Muscle layer of colon (tissue), 2 donors: ENCODE measurements around the gene FCER2.
A peak's percentile ranks its signal among the peaks of the same experiment; 100 is the strongest.

Experiments used
- H3K27ac ChIP-seq: one replicate; pipeline ENCODE4 v1.7.0; 2013; ENCODE audit warnings: low read depth, mild to moderate bottlenecking, low read length, moderate library complexity
- H3K27me3 ChIP-seq, 2 donors: one replicate each; pipeline ENCODE4 v1.7.0; 2013; ENCODE audit warnings: low read length in 2 of 2, mild to moderate bottlenecking in 2 of 2; ENCODE audit not compliant: insufficient read depth in 2 of 2, control insufficient read depth in 1 of 2
- H3K36me3 ChIP-seq: one replicate; pipeline ENCODE4 v1.7.0; 2013; ENCODE audit warnings: mild to moderate bottlenecking, low read length; ENCODE audit not compliant: insufficient read depth
- H3K4me1 ChIP-seq: one replicate; pipeline ENCODE4 v1.7.0; 2013; ENCODE audit warnings: mild to moderate bottlenecking, low read length; ENCODE audit not compliant: insufficient read depth
- H3K4me3 ChIP-seq, 2 donors: one replicate each; pipeline ENCODE4 v1.7.0; 2013; ENCODE audit warnings: low read length in 2 of 2, low read depth in 1 of 2, mild to moderate bottlenecking in 1 of 2, moderate library complexity in 1 of 2
- H3K9ac ChIP-seq: one replicate; pipeline ENCODE4 v1.7.0; 2013; ENCODE audit warnings: low read length
- H3K9me3 ChIP-seq: one replicate; pipeline ENCODE4 v1.7.0; 2013; ENCODE audit warnings: mild to moderate bottlenecking, low read length
- donor health status: abdominal sarcoma.
- donor health status: Adenocarcinoma of cecum.

FCER2 gene

DNA sequence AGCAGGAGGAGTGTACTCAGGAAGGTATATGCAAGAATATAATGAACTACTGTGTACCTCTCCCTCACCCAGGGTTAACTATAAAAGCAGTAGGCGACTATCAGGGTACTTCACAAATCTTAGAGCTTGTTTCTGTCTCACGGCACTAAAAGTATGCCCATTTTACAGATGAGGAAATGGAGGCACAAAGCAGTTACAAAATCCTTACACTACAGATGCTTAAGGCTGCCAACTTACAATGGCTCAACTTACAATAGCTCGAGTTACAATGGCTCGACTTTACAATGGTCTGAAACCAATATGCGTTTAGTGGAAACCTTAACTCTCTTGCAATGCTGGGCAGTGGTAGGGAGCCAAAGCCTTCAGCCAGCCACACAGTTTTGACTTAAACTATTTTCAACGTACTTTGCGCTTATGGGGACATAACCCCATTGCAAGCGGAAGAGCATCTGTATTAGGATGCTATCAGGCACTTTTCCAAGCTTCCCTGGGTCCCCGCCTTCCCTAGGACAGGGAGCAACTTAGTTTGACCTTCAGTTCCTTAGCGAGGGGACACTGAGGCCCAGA, 4.1 kb downstream of the FCER2 start:
- Histone ChIP-seq H3K9ac (no peak overlapping the region), H3K27ac (no peak overlapping the region), H3K27me3 (peaks cover 0 to 32% of the 10 kb centered on the region in 2 donors), H3K4me3 (no peak overlapping the region), H3K36me3 (no peaks in the 10 kb centered on the region), H3K9me3 (no peaks in the 10 kb centered on the region), H3K4me1 (no peaks in the 10 kb centered on the region)

DNA sequence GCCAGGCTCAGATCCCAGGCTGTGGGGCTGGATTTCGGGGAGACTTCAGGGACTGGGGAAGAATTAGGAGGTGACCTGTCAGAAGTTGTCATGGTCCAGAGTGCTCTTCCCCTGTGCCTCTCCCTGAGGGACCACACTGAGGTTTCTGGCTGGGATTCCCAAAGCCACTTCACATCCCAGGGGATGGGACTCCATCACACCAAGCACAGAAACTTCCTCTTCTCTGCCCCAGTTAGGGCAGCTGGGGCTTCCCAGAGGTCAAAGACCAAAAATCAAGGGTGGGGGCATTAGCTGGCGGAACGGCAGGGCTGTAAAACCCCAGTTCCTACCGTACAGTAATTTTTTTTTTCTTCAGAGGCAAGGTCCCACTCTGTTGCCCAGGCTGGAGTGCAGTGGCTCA, 7.4 kb downstream of the FCER2 start:
- Histone ChIP-seq H3K9me3 (no peaks in the 10 kb centered on the region), H3K4me1 (no peaks in the 10 kb centered on the region), H3K27ac (no peak overlapping the region), H3K27me3 (peaks cover 0 to 25% of the 10 kb centered on the region in 2 donors), H3K4me3 (no peak overlapping the region), H3K36me3 (no peaks in the 10 kb centered on the region), H3K9ac (no peak overlapping the region)

DNA sequence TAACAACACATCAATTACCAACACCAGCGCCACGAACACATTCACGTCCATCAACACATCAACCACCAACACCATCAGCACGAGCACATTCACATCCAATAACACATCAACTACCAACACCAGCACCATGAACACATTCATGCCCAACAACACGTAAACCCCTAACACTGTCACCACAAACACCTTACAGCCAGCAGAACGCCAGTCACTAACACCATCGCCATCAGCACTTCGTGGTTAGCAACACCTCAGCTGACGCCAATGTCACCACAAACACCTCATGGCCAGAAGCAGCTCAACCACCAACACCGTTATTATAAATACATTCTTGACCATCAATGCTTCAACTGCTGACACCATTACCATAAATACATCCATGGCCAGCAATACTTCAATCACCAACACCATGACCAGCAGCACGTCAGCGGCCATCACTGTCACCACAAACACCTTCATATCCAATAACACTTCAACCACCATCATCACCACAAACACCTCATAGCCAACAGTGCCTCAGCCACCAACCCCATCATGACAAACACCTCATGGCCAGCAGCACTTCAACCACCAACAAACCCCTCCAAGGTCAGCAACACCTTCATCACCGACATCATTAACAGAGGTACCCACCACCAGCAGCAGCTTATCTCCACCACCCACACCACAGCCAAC, 9.4 kb downstream of the FCER2 start:
- Histone ChIP-seq H3K27me3 (peaks cover 0 to 15% of the 10 kb centered on the region in 2 donors), H3K4me1 (no peaks in the 10 kb centered on the region), H3K36me3 (no peaks in the 10 kb centered on the region), H3K9me3 (no peaks in the 10 kb centered on the region), H3K9ac (no peak overlapping the region), H3K4me3 (no peak overlapping the region), H3K27ac (no peak overlapping the region)

DNA sequence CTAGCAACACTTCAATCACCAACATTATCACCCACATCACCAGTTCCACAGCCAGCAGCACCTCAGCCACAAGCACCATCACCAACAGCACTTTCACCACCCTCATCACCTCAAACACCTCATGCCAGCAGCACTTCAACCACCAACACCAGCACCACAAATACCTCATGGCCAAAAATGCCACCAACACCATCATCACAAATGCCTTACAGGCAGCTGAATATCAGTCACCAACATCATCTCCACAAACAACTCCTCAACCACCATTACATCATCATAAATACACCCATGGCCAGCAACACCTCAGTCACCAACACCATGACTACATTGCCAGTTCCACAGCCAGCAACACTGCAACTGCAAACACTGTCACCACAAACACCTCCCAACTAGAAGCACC, 10.4 kb downstream of the FCER2 start:
- H3K9ac ChIP-seq = no peak overlapping the region
- no peaks in the 10 kb centered on the region for H3K4me1 ChIP-seq
- H3K4me3 ChIP-seq = no peak overlapping the region
- H3K36me3 ChIP-seq = no peaks in the 10 kb centered on the region
- H3K27ac ChIP-seq = no peak overlapping the region
- H3K9me3 ChIP-seq = no peaks in the 10 kb centered on the region
- peaks cover 0 to 15% of the 10 kb centered on the region in 2 donors for H3K27me3 ChIP-seq

DNA sequence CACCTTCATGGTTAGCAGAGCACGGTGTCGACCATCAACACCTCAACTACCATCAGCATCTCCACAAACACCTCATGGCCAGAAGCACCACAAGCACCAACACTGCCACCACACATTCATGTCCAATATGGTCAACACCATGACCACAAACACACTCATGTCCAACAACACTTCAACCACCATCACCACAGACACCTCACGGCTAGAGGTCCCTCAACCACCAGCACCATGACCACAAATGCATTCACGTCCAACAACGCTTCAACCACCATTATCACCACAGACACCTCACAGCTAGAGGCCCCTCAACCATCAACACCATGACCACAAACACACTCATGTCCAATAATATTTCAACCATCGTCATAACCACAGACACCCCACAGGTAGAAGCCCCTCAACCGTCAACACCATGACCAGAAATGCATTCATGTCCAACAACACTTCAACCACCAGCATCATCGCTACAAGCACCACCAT, 11.1 kb downstream of the FCER2 start:
- Histone ChIP-seq H3K4me3 (no peak overlapping the region), H3K9me3 (no peaks in the 10 kb centered on the region), H3K27ac (no peak overlapping the region), H3K9ac (no peak overlapping the region), H3K36me3 (no peaks in the 10 kb centered on the region), H3K27me3 (peaks cover 0 to 15% of the 10 kb centered on the region in 2 donors), H3K4me1 (no peaks in the 10 kb centered on the region)

DNA sequence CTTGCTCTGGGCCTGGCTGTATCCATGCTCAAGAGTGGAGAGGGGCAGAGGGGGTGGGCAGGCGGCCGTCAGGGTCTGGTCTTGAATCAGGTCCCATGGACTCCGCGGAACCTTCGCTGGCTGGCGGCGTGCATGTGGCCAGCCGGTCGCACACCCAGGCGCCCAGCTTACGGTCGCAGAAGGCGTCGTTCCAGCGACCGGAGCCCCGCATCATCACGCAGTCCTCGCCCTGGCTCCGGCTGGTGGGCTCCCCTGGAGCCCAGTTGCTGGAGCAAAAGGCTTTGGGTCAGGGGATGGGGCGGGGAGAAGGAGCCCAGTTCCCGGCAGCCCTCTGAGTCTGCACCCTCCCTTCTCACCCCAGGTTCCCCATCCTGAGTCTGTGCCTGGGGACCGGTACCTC, 12.8 kb downstream of the FCER2 start:
- H3K4me3 ChIP-seq = no peak overlapping the region
- H3K4me1 ChIP-seq = no peaks in the 10 kb centered on the region
- H3K36me3 ChIP-seq = no peaks in the 10 kb centered on the region
- H3K27me3 ChIP-seq = peaks cover 0 to 15% of the 10 kb centered on the region in 2 donors
- H3K9me3 ChIP-seq = no peaks in the 10 kb centered on the region
- H3K27ac ChIP-seq = no peak overlapping the region
- no peak overlapping the region for H3K9ac ChIP-seq

DNA sequence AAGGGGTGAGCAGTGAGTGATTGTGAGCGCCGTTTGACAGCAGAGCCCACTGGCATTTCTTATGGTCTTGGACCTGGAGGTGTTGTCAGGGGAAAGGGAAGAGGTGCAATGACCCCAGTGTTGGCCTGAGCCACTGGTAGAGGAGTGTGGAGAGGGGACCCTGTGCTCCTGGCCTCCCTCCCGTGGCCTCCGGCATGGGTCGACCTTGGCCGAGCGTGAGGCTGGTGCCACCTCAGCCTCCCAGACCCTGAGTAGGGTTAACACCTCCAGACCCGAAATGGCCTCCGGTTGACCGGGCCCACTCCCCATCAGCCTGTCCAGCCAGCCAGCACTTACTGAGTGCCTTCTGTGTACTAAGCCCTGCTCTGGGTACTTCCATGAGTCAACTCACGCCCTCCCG, 14.8 kb downstream of the FCER2 start:
- Histone ChIP-seq H3K27ac (no peak overlapping the region), H3K9me3 (no peaks in the 10 kb centered on the region), H3K4me1 (peaks cover under 1% of the 10 kb centered on the region), H3K4me3 (no peak overlapping the region), H3K27me3 (peaks cover 0 to 15% of the 10 kb centered on the region in 2 donors), H3K9ac (no peak overlapping the region), H3K36me3 (peaks cover 5% of the 10 kb centered on the region)

DNA sequence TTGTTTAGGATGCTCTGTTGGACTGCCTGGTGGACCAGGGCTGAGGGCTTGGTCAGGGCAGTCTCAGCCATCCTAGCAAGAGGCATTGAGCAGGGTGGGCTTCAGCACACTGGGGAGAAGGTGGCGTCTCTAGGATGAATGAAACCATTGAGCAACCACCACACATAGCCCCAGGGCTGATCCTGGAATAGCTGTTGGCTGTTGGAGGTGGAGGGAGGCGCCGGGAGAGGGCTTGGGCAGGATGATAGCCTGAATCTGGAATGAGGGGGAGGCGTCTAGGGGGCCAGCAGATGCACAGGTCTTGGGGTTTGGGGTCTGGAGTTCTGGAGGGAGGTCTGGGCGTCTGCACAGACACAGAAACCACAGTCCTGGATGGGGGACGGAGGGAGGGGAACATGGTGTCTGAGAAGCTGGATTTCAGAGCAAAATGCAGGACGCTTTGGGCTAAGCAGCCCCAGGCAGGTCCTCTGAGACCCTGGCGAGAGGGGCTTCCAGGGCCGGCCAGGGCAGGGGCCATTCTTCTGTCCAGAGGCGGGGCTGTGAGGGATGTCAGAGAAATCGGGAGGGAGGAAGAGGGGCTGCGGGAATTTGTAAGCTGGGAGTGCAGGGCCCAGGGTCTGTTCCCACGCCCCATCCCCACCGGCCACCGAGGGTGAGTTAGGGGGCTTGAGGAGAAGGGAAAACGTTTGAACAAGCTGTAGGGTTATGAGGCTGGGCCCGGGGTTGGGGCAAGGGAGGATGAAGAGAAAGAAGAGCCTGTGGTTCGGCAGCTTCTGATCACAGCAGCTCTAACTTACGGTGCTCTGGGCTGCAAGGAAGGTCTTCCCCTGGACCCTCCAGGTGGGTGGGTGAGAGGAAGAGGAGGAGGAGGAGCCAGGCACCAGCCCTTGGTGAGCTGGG, 16.1 kb downstream of the FCER2 start:
- peaks cover 5% of the 10 kb centered on the region for H3K36me3 ChIP-seq
- H3K4me3 ChIP-seq = no peak overlapping the region
- H3K9me3 ChIP-seq = no peaks in the 10 kb centered on the region
- no peak overlapping the region for H3K27ac ChIP-seq
- peaks cover 6% of the 10 kb centered on the region for H3K4me1 ChIP-seq
- no peak overlapping the region for H3K9ac ChIP-seq
- H3K27me3 ChIP-seq = peaks cover 0 to 15% of the 10 kb centered on the region in 2 donors

DNA sequence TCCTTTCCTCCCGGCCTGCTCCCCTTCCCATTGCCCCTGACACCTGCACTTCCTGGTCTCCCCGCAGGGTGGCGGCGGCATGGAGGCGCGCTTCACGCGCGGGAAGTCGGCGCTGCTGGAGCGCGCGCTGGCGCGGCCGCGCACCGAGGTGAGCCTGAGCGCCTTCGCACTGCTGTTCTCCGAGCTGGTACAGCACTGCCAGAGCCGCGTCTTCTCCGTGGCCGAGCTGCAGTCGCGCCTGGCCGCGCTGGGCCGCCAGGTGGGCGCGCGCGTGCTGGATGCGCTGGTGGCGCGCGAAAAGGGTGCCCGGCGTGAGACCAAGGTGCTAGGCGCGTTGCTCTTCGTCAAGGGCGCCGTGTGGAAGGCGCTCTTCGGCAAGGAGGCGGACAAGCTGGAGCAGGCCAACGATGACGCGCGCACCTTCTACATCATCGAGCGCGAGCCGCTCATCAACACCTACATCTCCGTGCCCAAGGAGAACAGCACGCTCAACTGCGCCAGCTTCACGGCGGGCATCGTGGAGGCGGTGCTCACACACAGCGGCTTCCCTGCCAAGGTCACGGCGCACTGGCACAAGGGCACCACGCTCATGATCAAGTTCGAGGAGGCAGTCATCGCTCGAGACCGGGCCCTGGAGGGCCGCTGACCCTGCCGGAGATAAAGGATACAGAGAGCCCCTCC, 19.6 kb downstream of the FCER2 start:
- no peaks in the 10 kb centered on the region for H3K9me3 ChIP-seq
- H3K27ac ChIP-seq = peak overlapping the region; percentile 42
- H3K27me3 ChIP-seq = peaks cover 0 to 5% of the 10 kb centered on the region in 2 donors
- peaks cover 5% of the 10 kb centered on the region for H3K36me3 ChIP-seq
- peak overlapping the region; percentile 84 for H3K9ac ChIP-seq
- peak overlapping the region; percentile 87 to 98 for H3K4me3 ChIP-seq
- H3K4me1 ChIP-seq = peaks cover 6% of the 10 kb centered on the region

DNA sequence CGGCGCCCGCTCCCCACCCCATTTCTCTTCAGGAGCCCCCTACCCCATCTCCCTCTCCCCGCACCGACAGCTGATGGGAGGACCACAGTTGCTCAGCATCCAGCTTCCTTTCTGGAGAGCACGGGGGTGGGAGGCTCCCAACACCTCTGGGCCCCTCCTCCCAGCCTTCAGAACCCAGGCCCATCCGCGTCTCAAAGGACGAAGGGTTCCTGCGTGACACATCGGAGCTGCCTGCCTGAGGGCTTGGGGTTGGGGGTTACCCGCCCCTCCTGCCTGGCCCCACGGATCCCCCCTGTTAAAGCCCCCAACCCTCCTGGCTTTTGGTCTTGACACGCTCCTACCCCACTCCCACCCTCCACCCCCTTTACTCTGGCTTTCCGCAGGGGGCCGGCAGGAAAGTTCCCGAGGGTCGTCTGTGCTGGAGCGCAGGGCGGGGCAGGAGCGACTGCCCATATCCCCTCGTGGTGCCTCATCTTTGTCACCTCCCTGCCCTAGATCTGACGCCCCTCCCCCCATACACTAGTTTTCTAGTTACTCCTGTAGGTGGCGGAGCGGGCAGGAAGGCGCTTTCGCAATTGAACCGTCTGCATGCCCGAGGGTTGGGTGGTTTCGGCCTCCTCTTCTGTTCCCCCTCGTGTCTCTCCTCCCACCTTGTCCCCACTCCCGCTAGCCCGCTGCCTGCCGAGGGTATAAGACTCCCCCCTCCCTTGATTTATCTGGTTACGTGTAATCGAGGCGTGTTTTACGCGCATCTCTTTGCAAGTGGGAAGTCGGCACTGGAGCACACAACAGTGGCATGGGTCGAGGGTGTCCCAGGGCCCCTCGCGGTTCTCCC, 20.4 kb downstream of the FCER2 start:
- H3K36me3 ChIP-seq = peaks cover 5% of the 10 kb centered on the region
- H3K9me3 ChIP-seq = no peaks in the 10 kb centered on the region
- H3K4me3 ChIP-seq = peak overlapping the region; percentile 87 to 98
- peaks cover 0 to 5% of the 10 kb centered on the region in 2 donors for H3K27me3 ChIP-seq
- H3K4me1 ChIP-seq = peaks cover 6% of the 10 kb centered on the region
- peak overlapping the region; percentile 87 for H3K27ac ChIP-seq
- H3K9ac ChIP-seq = peak overlapping the region; percentile 84
